HG02759 (cell line): ENCODE measurements around the gene MBD5.
A peak's percentile ranks its signal among the peaks of the same experiment; 100 is the strongest.
"Not testable (repeated sequence)": the region's sequence is repeated elsewhere in the genome, so short reads cannot be mapped to it uniquely, and the experiment has no call there.

ENCODE experiments used
- ATAC-seq: cut with Tn5 transposase; IDR thresholded peaks from one replicate; pipeline ENCODE4 v1.9.1; 2021; ENCODE audit warnings: mild to moderate bottlenecking, moderate library complexity; ENCODE audit not compliant: unreplicated experiment

The MBD5 gene

DNA sequence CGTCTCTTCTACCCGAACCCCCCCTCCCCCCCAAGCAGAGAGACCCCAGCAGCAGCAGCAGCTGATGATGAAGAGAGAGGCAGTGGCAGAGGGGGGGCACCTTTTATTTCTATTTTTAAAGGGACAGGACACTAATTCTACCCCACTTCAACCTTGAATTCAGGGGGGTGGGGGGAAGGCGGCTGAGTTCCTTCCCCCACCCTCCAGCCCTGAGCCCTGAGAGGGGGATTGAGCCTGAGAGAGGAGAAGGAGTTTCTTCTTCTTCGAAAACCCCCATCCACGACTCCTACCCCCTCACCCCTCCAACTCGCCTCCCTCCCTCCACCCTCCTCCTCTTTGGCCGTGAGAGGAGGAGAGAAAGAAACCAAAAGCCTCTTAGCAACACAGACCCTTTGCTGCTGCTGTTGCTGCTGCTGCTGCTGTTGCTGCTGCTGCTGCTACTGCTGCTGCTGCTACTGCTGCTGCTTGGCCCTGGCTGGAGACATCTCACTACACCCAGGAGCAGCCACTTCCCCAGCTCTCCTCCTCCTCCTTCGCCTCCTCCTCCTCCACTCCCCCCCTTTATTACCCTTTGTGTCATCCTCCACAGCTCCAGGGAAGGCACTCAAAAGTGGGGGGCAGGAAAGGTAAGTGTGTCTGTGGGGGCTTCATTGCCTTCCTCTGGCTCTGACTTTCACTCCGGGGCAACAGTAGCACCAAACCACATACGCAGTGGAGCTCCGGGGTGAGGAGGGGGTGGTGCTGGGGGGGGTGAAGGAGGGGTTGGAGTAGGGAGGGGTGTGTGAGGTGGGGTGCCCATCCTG lies at the start of gene MBD5:
MBD5 (plus strand) TSS at position 33 of the 803 bp plus-strand sequence.
- ATAC-seq, result peak; percentile 40

DNA sequence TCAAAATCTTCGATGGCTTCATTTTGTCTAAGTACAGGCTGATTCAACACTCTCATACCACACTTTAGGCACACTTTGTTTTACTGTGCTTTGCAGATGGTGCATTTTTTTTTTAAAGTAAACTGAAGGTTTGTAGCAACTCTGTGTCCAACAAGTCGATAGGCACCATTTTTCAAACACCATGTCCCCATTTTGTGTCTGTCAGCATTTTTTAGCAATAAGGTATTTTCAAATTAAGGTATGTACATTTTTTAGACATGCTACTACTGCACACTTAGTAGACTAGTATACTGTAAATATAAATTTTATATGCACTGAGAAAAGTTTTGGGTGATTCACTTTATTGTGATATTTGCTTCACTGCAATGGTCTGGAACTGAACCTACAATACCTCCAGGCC lies 44.8 kb upstream of the MBD5 start:
- ATAC-seq, result no peak

DNA sequence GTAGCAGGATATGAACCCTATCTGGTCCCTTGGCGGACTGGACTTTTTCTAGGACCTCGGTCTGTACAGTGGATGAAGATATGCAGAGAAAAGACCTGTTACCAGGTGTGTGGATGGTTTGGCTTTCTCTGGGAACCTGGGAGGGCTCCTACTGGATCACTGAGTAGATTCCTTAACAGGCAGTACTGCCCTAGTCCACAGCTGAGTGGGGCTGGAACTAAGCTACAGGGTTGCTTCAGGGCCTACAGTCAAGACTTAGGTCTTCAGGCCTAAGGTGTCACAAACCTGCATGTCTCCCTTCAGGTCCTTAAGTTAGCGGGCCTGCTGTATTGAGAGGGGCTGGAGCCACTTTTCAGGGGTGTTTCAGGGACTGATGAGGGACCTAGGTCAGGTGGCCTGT lies 43.2 kb upstream of the MBD5 start:
- no peak for ATAC-seq

DNA sequence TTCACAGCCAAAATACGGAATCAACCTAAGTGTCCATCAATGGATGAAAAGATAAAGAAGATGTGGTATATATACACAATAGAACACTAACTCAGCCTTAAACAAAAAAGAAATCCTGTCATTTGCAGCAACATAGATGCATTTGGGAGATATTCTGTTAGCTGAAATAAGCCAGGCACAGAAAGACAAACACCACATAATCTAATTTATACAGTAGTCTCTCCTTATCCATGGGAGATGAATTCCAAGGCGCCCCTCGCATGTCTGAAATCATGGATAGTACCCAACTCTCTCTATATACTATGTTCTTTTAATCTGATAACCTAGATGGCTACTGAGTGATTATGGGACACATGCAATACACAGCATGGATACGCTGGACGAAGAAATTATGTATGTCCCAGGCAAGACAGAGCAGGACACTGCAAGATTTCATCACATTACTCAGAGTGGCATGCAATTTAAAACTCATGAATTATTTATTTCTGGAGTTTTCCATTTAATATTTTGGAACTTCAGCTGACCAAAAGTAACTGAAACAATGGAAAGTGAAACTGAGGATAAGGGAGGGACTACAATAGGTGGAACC lies 39.9 kb upstream of the MBD5 start:
- ATAC-seq, result no peak

GRCh38 chr2:147989102-147989501 lies 31.8 kb upstream of the MBD5 start:
- ATAC-seq, result no peak

GRCh38 chr2:147989809-147990403 lies 31.0 kb upstream of the MBD5 start:
- ATAC-seq, result peak; percentile 86

DNA sequence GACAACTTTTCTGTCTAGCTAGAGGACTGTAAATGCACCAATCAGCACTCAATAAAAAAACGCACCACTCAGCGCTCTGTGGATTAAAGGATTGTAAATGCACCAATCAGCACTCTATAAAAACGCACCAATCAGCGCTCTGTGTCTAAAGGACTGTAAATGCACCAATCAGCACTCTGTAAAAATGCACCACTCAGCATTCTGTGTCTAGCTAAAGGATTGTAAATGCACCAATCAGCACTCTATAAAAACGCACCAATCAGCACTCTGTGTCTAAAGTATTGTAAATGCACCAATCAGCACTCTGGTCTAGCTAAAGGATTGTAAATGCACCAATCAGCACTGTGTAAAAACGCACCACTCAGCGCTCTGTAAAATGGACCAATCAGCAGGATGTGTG lies 25.9 kb upstream of the MBD5 start:
- not testable (repeated sequence) for ATAC-seq

GRCh38 chr2:147996828-147997227 lies 24.1 kb upstream of the MBD5 start:
- no peak for ATAC-seq

GRCh38 chr2:147998203-147998602 lies 22.7 kb upstream of the MBD5 start:
- ATAC-seq, result no peak

DNA sequence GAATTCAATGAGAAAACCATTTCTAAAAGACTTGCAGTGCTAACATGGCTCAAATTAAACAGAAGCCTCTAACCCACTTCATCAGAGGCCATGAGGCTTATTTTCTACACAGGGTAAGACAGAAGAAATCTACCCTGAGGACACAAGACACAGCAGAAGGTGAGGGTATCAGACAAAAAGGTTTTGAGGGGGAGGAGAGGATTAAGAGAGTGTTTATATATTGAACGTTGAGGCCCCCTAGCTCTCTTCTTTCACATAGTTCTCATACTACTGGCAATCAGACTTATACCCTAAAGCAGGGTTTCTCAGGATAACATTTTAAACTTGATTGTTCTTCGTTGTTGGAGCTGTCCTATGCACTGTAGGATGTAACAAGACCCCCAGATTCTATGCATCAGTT lies 21.8 kb upstream of the MBD5 start:
- ATAC-seq, result no peak

- ATAC-seq, result no peak
These were observed 20.8 kb upstream of the MBD5 start for GRCh38 chr2:148000095-148000494.

- ATAC-seq, result not testable (repeated sequence)
These were observed 18.5 kb upstream of the MBD5 start for GRCh38 chr2:148002420-148002819.

DNA sequence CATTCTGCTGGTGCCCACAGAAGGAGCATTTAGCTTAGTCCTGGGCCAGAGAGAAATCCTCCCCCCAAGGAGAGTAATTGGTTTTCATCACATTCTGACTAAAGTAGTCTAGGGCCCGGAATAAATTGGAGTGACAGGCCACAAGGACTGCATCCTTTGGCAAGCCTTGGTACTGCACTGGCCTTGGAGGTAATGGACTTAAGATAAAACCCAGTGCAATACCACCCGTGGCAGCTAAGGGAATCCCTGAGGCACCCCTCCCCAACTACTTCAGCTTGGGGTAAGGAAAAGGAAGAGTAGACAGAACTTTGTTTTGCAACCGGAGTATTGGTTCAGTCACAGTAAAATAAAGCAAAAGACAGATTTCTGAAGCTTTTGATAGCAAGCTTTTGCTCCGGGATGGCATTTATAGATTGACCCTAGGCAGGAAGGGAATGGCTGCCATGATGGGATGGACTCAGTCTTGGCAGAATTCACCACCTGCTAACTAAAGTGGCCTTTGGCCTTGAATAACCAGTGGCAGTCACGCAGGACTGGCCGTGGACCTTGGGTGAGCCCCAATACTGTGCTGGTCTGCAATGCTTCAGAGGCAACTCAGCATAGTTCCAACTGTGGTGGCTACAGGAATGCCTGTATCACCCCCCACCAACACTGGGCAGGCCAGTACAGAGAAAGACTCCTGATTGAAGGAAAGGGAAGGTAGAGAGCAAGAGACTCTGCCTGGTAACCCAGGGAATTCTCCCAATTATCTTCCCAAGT lies 14.5 kb upstream of the MBD5 start:
- no peak for ATAC-seq

DNA sequence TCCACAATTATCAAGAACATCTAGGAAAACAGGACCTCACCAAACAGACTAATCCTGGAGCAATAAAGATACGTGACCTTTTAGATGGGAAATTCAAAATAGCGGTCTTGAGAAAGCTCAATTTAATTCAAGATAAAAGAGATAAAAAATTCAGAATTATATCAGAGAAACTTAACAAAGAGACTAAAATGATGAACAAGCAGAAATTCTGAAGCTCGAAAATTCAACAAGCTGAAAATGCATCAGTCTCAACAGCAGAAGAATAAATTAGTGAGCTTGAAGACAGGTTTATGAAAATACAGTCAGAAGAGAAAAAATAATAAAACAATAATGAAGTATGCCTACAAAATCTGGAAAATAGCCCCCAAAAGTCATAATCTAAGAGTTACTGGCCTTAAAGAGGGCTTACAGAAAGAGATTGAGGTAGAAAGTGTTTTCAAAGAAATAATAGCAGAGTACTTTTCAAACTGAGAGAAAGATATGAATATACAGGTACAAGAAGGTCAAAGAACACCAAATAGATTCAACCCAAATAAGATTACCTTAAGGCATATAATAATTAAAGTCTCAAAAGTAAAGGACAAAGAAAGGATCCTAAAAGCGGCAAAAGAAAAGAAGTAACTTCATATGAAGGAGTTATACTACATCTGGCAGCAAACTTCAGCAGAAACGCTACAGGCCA lies 13.5 kb upstream of the MBD5 start:
- no peak for ATAC-seq

DNA sequence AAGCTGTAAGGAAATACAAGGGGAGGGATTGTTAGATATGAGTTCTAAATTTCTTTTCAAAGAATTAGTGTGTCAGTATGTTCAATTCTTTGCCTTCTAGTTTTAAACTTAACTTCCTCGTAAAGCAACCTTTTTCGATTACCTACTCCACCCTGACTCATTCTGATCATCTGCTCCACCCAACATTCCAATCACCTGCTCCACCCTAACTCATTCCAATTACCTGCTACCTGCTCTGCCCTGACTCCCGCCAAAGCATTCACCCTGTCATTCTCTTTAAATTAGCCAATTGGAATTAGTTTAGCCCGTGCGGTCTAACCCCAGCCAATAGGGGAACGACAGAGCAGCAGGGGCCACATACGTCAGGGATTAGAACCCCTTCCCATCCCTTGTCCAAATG lies 12.5 kb upstream of the MBD5 start:
- ATAC-seq, result not testable (repeated sequence)

DNA sequence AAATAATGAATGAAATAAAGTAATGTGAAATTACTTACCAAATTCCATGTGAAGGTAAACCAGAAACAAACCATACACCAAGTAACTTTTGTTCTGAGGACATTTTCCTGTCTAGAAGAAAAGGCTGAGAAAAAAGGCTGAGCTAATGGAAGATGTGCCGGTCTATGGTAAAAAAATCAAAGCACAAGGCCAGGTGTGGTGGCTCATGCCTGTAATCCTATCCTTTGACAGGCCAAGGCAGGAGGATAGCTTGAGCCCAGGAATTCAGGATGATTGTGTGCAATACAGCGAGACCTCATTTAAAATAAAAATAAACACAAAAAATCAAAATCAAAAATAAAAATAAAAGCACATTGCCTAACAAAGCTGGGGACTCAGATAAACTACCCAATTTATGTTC lies 7.0 kb upstream of the MBD5 start:
- no peak for ATAC-seq

- no peak for ATAC-seq
These were observed 6.3 kb upstream of the MBD5 start for GRCh38 chr2:148014616-148015015.

GRCh38 chr2:148020111-148021058 lies 506 bp upstream of the MBD5 start, which contains the start of gene ORC4:
Gene ORC4, minus strand, starts transcription at chr2:148020737. Its CDS starts 44,779 bp downstream, at chr2:147975958.
- peak; percentile 81 for ATAC-seq

GRCh38 chr2:148021886-148022285 lies 995 bp downstream of the MBD5 start:
- no peak for ATAC-seq

DNA sequence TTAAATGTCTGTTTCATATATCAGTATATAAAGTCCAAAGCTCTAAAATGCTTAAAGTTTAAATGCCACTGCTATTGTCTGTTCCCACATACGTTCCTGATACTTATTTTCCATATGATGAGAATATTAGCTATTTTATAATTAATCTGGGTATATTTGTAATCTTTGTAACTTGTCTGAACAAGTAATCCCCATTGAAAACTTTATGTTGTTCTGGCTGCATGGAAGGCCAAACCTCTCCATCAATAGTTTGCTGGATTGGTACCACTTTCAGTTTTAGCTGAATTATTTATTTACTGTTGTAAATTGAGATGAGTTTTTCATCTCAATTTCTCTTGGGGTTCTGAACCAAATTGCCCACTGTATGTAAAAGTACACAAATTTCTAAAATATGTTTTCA lies 1.5 kb downstream of the MBD5 start:
- ATAC-seq, result no peak
